Breast epithelium (tissue), 4 donors: ENCODE results near the gene EPB41L2. TPM values are rescaled to one million over a fixed set of nuclear protein-coding genes. Genes with fewer than 3 reads are reported as not detected.

Experiments used
- DNase-seq, 2 donors: peaks; one replicate each; pipeline ENCODE4 v3.0.0-alpha.2; 2019; ENCODE audit warnings: low spot score in 2 of 2
- H3K27ac ChIP-seq, 2 donors: fragments of 200-600 bp; sonication (generic) in 1 of 2; one replicate each; pipeline ENCODE4 v1.5.1; 2016 to 2019; ENCODE audit warnings: mild to moderate bottlenecking in 1 of 2
- H3K27me3 ChIP-seq, 2 donors: fragments of 200-600 bp; sonication (generic) in 1 of 2; one replicate each; pipeline versions ENCODE4 v1.5.1 to v1.6.0; 2017 to 2019; ENCODE audit warnings: control low read depth in 1 of 2, mild to moderate bottlenecking in 1 of 2
- H3K36me3 ChIP-seq: fragments of 200-600 bp; one replicate; pipeline ENCODE4 v1.5.1; 2019
- H3K4me1 ChIP-seq, 2 donors: fragments of 200-600 bp; sonication (generic); one replicate each; pipeline ENCODE4 v1.5.1; 2016 to 2019; ENCODE audit warnings: control low read depth in 1 of 2
- H3K4me3 ChIP-seq, 3 donors: fragments of 200-600 bp; sonication (generic); 1 replicate in 2 of 3; 2 replicates in 1 of 3; pipeline ENCODE4 v1.5.1; 2016 to 2019; ENCODE audit warnings: mild to moderate bottlenecking in 3 of 3, moderate library complexity in 2 of 3
- H3K9me3 ChIP-seq, 2 donors: fragments of 200-600 bp; sonication (generic) in 1 of 2; one replicate each; pipeline ENCODE4 v1.5.1; 2016 to 2019; ENCODE audit warnings: control low read depth in 1 of 2
- POLR2A ChIP-seq: fragments of 450-650 bp; IDR thresholded peaks from one replicate; pipeline ENCODE4 v1.6.1; 2016; ENCODE audit warnings: antibody characterized with exemption, mild to moderate bottlenecking, moderate library complexity
- POLR2AphosphoS5 ChIP-seq, 3 donors: sonication (generic); formaldehyde crosslinking; IDR thresholded peaks; one replicate each; pipeline ENCODE4 v1.6.1; 2017; ENCODE audit warnings: antibody characterized with exemption in 3 of 3
- intact Hi-C: fragments of 100-400 bp; cut with DNase I; formaldehyde crosslinking; loops from one replicate; pipeline ENCODE4 v1.15.1; 2023; ENCODE audit warnings: low total_unique reads
- total RNA-seq, 3 donors: library from RNA; depleted of rRNA; stranded (reverse); fragments of >200 nt; gene quantifications; one replicate each; pipeline ENCODE4 v1.1.0, GENCODE V29; 2016
- TF ChIP-seq, protein P1 (sequence below), 3 donors: fragments of 450-650 bp; IDR thresholded peaks; one replicate each; pipeline ENCODE4 v1.5.1; 2016 to 2017; ENCODE audit warnings: antibody characterized with exemption in 3 of 3, mild to moderate bottlenecking in 3 of 3, moderate library complexity in 3 of 3

EPB41L2 gene
- total RNA-seq, 3 donors from 2014 or later: 72.7 to 110 (median 101) TPM

DNA sequence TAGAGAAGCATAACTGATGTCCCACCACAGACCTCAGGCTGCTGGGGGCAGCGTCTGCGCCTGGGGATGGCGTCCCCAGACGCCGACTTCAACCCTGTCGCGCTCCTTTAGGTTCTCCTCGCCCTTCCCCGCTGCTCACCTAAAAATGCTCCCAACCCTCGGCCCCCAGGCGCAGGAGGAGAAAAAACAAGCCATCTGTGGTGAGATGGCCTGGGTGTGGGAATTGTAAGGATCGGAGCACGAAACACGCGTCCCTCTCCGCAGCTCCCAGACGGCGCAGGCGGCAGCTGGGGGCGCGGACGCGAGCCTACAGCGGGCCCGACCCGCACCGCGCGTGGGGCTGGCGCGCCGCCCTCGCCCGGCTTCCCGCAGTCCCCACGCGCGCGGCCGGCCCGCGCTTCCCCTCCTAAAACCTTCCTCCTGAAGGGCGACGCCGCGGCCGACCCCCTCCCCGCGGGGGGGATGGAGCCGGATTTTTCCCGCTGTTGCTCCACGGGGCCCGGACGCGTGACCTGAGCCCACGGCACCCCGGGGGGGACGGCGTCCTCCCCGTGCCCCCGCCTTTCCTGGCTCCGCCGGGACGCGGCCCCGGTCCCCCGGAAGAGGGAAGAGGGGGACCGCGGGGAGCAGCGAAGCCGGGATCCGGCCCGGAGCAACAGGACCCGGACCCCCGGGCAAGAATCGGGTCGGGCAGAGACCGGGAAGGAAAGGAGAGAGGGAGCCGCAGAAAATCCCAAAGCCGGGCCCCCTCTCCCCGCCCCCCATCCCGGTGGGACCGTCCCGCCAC, 611 bp downstream of the EPB41L2 start:
- peak overlapping the region; percentile 81 to 89 for H3K27ac ChIP-seq
- no peaks in the 10 kb centered on the region for H3K4me1 ChIP-seq
- no peaks in the 10 kb centered on the region for H3K9me3 ChIP-seq
- H3K4me3 ChIP-seq: peak overlapping the region; percentile 94 to 96 (median 96)
- H3K36me3 ChIP-seq: no peaks in the 10 kb centered on the region
- DNase-seq: no peak
- intact Hi-C loops: no loop called here
- TF ChIP-seq POLR2AphosphoS5 (IDR thresholded peaks at IDR 0.05): no peak
- TF ChIP-seq, protein P1, sequence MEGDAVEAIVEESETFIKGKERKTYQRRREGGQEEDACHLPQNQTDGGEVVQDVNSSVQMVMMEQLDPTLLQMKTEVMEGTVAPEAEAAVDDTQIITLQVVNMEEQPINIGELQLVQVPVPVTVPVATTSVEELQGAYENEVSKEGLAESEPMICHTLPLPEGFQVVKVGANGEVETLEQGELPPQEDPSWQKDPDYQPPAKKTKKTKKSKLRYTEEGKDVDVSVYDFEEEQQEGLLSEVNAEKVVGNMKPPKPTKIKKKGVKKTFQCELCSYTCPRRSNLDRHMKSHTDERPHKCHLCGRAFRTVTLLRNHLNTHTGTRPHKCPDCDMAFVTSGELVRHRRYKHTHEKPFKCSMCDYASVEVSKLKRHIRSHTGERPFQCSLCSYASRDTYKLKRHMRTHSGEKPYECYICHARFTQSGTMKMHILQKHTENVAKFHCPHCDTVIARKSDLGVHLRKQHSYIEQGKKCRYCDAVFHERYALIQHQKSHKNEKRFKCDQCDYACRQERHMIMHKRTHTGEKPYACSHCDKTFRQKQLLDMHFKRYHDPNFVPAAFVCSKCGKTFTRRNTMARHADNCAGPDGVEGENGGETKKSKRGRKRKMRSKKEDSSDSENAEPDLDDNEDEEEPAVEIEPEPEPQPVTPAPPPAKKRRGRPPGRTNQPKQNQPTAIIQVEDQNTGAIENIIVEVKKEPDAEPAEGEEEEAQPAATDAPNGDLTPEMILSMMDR (IDR thresholded peaks at IDR 0.05): no peak
- no peaks in the 10 kb centered on the region for H3K27me3 ChIP-seq

- H3K4me3 ChIP-seq: peak overlapping the region; percentile 94 to 96 (median 96)
- DNase-seq: no peak
- H3K36me3 ChIP-seq: no peaks in the 10 kb centered on the region
- TF ChIP-seq POLR2AphosphoS5 (IDR thresholded peaks at IDR 0.05) (no peak), POLR2A (no peak)
- TF ChIP-seq, protein P1 (IDR thresholded peaks at IDR 0.05): no peak
- H3K27ac ChIP-seq: peak overlapping the region; percentile 81 to 89
- intact Hi-C loops: no loop called here
- H3K4me1 ChIP-seq: no peaks in the 10 kb centered on the region
- no peaks in the 10 kb centered on the region for H3K9me3 ChIP-seq
- no peaks in the 10 kb centered on the region for H3K27me3 ChIP-seq
Observed at GRCh38 chr6:131061751-131062119, 1.3 kb downstream of the EPB41L2 start.

GRCh38 chr6:131061041-131061750, 1.8 kb downstream of the EPB41L2 start:
- Histone ChIP-seq H3K4me3 (peak overlapping the region; percentile 94 to 96 (median 96)), H3K27ac (peak overlapping the region; percentile 81 to 89), H3K36me3 (no peaks in the 10 kb centered on the region), H3K9me3 (peaks cover 0 to 5% of the 10 kb centered on the region in 2 donors), H3K4me1 (no peaks in the 10 kb centered on the region), H3K27me3 (no peaks in the 10 kb centered on the region)
- no peak for DNase-seq
- intact Hi-C loops: no loop called here
- TF ChIP-seq, protein P1 (IDR thresholded peaks at IDR 0.05): no peak
- TF ChIP-seq POLR2AphosphoS5 (IDR thresholded peaks at IDR 0.05): no peak
- TF ChIP-seq POLR2A: no peak

- Histone ChIP-seq H3K36me3 (no peaks in the 10 kb centered on the region), H3K27me3 (no peaks in the 10 kb centered on the region), H3K27ac (peak overlapping the region; percentile 20 to 40), H3K4me3 (no peak overlapping the region), H3K9me3 (peaks cover 4 to 14% of the 10 kb centered on the region in 2 donors), H3K4me1 (no peaks in the 10 kb centered on the region)
- intact Hi-C loops: no loop called here
- DNase-seq: no peak
- TF ChIP-seq POLR2AphosphoS5 (IDR thresholded peaks at IDR 0.05) (no peak), POLR2A (no peak)
- TF ChIP-seq, protein P1 (IDR thresholded peaks at IDR 0.05): no peak
Observed at GRCh38 chr6:131060311-131060710, 2.7 kb downstream of the EPB41L2 start.

GRCh38 chr6:131059486-131059885, 3.6 kb downstream of the EPB41L2 start:
- DNase-seq: no peak
- TF ChIP-seq, protein P1 (IDR thresholded peaks at IDR 0.05): no peak
- TF ChIP-seq POLR2A: no peak
- intact Hi-C loops: no loop called here
- Histone ChIP-seq H3K36me3 (no peaks in the 10 kb centered on the region), H3K4me3 (no peak overlapping the region), H3K27me3 (no peaks in the 10 kb centered on the region), H3K27ac (no peak overlapping the region), H3K9me3 (peaks cover 12 to 22% of the 10 kb centered on the region in 2 donors), H3K4me1 (no peaks in the 10 kb centered on the region)
